ENCODE data around the gene LUC7L2. TPM values are rescaled to one million over a fixed set of nuclear protein-coding genes. Genes with fewer than 3 reads are reported as not detected.
A peak's percentile ranks its signal among the peaks of the same experiment; 100 is the strongest.
"Not testable (repeated sequence)": the region's sequence is repeated elsewhere in the genome, so short reads cannot be mapped to it uniquely, and the experiment has no call there.

Gene LUC7L2
- total RNA-seq, 1 donor from 2014 or later = 87.8 TPM

DNA sequence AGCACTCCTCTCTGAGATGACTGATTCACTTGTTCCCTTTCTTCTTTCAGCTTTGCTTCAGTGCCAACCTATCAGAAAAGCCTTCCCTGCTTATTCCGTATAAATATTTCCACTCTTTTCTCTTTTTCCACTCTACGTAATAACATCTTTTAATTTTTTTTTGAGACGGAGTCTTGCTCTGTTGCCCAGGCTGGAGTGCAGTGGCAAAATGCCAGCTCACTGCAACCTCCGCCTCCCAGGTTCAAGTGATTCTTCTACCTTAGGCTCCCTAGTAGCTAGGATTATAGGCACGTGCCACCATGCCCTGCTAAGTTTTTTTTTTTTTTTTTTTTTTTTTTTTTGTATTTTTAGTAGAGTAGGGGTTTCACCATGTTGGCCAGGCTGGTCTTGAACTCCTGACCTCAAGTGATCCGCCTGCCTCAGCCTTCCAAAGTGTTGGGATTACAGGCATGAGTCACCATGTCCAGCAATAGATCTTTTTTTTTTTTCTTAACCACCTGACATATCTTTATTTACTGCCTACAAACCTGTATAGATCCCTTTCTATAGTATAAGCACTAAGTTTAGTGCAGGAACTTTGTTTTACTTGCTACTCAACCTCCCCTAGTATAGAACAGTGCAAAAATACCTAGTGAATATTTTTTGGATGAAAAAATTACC, 55.2 kb downstream of the LUC7L2 start:
- not testable (repeated sequence) for H3K9ac ChIP-seq (ENCODE audit: low read length); H2AFZ ChIP-seq (ENCODE audit: low read depth, low read length); H3K9me3 ChIP-seq (ENCODE audit: insufficient read depth, low read depth, low read length); H3K79me2 ChIP-seq (ENCODE audit: insufficient read depth, low read length); H3K27ac ChIP-seq (ENCODE audit: low read depth, low read length); H3K4me2 ChIP-seq (ENCODE audit: low read length); H3K4me1 ChIP-seq (ENCODE audit: insufficient read depth, low read length); FAIRE-seq; DNase-seq (ENCODE audit: low read depth); H3K27me3 Mint-ChIP-seq (ENCODE audit: low read depth, unreplicated experiment); H3K27me3 ChIP-seq (ENCODE audit: insufficient read depth, low read length); H3K4me3 Mint-ChIP-seq (ENCODE audit: unreplicated experiment); H3K9me3 Mint-ChIP-seq (ENCODE audit: unreplicated experiment); H3K4me3 ChIP-seq (ENCODE audit: insufficient read depth, low read depth, low read length); H3K4me1 Mint-ChIP-seq (ENCODE audit: low read depth, unreplicated experiment); H3K27ac Mint-ChIP-seq (ENCODE audit: unreplicated experiment)
- Histone ChIP-seq H4K20me1 (ENCODE audit: insufficient read depth, low read length) (peaks cover 27% of the 10 kb centered on the region), H3K36me3 (ENCODE audit: insufficient read depth, low read length) (peaks cover 64% of the 10 kb centered on the region)
- peaks cover 20% of the 10 kb centered on the region for H3K36me3 Mint-ChIP-seq (ENCODE audit: low read depth, unreplicated experiment)

DNA sequence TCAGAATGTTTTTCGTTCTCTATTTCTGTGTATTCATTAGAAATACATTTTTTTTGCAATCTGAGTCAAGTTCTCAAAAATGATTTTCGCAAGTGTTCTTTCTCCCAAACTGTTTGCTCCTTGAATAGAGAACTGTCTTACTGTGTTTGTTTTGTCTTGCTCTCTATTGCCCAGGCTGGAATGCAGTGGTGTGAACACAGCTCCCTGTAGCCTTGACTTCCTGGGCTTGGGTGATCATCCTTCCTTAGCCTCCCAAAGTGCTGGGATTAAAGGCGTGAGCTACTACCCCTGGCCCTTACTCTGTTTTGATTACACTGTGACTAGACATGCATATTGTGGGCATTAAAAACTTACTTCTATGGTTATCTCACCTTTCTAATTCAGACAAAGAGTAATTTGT, 56.7 kb downstream of the LUC7L2 start:
- Histone ChIP-seq H4K20me1 (ENCODE audit: insufficient read depth, low read length) (peaks cover 27% of the 10 kb centered on the region), H3K27me3 (ENCODE audit: insufficient read depth, low read length) (no peaks in the 10 kb centered on the region), H3K9ac (ENCODE audit: low read length) (no peak overlapping the region), H3K9me3 (ENCODE audit: insufficient read depth, low read depth, low read length) (no peaks in the 10 kb centered on the region), H3K36me3 (ENCODE audit: insufficient read depth, low read length) (peaks cover 54% of the 10 kb centered on the region), H2AFZ (ENCODE audit: low read depth, low read length) (no peak overlapping the region), H3K4me2 (ENCODE audit: low read length) (no peak overlapping the region), H3K27ac (ENCODE audit: low read depth, low read length) (no peak overlapping the region), H3K4me1 (ENCODE audit: insufficient read depth, low read length) (no peaks in the 10 kb centered on the region), H3K79me2 (ENCODE audit: insufficient read depth, low read length) (peaks cover 11% of the 10 kb centered on the region), H3K4me3 (ENCODE audit: insufficient read depth, low read depth, low read length) (no peak overlapping the region)
- Mint-ChIP-seq H3K27me3 (ENCODE audit: low read depth, unreplicated experiment) (no peaks in the 10 kb centered on the region), H3K27ac (ENCODE audit: unreplicated experiment) (peak overlapping the region; percentile 27), H3K9me3 (ENCODE audit: unreplicated experiment) (no peaks in the 10 kb centered on the region), H3K4me3 (ENCODE audit: unreplicated experiment) (no peak overlapping the region), H3K4me1 (ENCODE audit: low read depth, unreplicated experiment) (peaks cover 10% of the 10 kb centered on the region), H3K36me3 (ENCODE audit: low read depth, unreplicated experiment) (peaks cover 20% of the 10 kb centered on the region)
- FAIRE-seq (no peak), DNase-seq (ENCODE audit: low read depth) (no peak)
- no peak for TF ChIP-seq EZH2 (IDR thresholded peaks at IDR 0.05; ENCODE audit: insufficient read depth, low read length)
- TF ChIP-seq, protein P1, sequence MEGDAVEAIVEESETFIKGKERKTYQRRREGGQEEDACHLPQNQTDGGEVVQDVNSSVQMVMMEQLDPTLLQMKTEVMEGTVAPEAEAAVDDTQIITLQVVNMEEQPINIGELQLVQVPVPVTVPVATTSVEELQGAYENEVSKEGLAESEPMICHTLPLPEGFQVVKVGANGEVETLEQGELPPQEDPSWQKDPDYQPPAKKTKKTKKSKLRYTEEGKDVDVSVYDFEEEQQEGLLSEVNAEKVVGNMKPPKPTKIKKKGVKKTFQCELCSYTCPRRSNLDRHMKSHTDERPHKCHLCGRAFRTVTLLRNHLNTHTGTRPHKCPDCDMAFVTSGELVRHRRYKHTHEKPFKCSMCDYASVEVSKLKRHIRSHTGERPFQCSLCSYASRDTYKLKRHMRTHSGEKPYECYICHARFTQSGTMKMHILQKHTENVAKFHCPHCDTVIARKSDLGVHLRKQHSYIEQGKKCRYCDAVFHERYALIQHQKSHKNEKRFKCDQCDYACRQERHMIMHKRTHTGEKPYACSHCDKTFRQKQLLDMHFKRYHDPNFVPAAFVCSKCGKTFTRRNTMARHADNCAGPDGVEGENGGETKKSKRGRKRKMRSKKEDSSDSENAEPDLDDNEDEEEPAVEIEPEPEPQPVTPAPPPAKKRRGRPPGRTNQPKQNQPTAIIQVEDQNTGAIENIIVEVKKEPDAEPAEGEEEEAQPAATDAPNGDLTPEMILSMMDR (IDR thresholded peaks at IDR 0.05; ENCODE audit: insufficient read depth, low read depth, low read length) = no peak

DNA sequence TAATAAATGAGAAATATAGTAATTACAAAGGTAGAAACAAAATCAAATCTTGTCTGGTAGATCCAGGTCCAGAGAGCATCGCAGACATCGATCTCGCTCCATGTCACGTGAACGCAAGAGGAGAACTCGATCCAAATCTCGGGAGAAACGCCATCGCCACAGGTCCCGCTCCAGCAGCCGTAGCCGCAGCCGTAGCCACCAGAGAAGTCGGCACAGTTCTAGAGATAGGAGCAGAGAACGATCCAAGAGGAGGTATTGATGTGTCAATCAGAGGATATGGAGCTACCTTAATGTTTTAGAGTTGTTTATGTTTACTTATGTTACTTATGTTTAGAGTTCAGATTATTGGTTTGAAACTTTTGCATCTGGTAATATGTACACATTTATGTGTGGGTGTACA, 57.8 kb downstream of the LUC7L2 start:
- peaks cover 10% of the 10 kb centered on the region for H3K4me1 Mint-ChIP-seq (ENCODE audit: low read depth, unreplicated experiment)
- peaks cover 51% of the 10 kb centered on the region for H3K36me3 ChIP-seq (ENCODE audit: insufficient read depth, low read length)
- H3K27me3 Mint-ChIP-seq (ENCODE audit: low read depth, unreplicated experiment) = no peaks in the 10 kb centered on the region
- H3K79me2 ChIP-seq (ENCODE audit: insufficient read depth, low read length) = peaks cover 11% of the 10 kb centered on the region
- no peak overlapping the region for H3K27ac ChIP-seq (ENCODE audit: low read depth, low read length)
- TF ChIP-seq EZH2 (IDR thresholded peaks at IDR 0.05; ENCODE audit: insufficient read depth, low read length) = no peak
- TF ChIP-seq, protein P1 (IDR thresholded peaks at IDR 0.05; ENCODE audit: insufficient read depth, low read depth, low read length) = no peak
- H3K27me3 ChIP-seq (ENCODE audit: insufficient read depth, low read length) = no peaks in the 10 kb centered on the region
- no peak overlapping the region for H3K4me3 Mint-ChIP-seq (ENCODE audit: unreplicated experiment)
- H3K4me3 ChIP-seq (ENCODE audit: insufficient read depth, low read depth, low read length) = no peak overlapping the region
- no peaks in the 10 kb centered on the region for H3K4me1 ChIP-seq (ENCODE audit: insufficient read depth, low read length)
- H3K9me3 Mint-ChIP-seq (ENCODE audit: unreplicated experiment) = no peaks in the 10 kb centered on the region
- peaks cover 20% of the 10 kb centered on the region for H3K36me3 Mint-ChIP-seq (ENCODE audit: low read depth, unreplicated experiment)
- no peak overlapping the region for H3K27ac Mint-ChIP-seq (ENCODE audit: unreplicated experiment)
- no peak overlapping the region for H3K4me2 ChIP-seq (ENCODE audit: low read length)
- no peak overlapping the region for H2AFZ ChIP-seq (ENCODE audit: low read depth, low read length)
- H3K9me3 ChIP-seq (ENCODE audit: insufficient read depth, low read depth, low read length) = no peaks in the 10 kb centered on the region
- DNase-seq (ENCODE audit: low read depth) (no peak), FAIRE-seq (no peak)
- H3K9ac ChIP-seq (ENCODE audit: low read length) = no peak overlapping the region
- peaks cover 35% of the 10 kb centered on the region for H4K20me1 ChIP-seq (ENCODE audit: insufficient read depth, low read length)
